ENCODE results near the gene GPR135.

Gene GPR135

GRCh38 chr14:59465316-59466135 is at the start of gene GPR135:
Gene GPR135, minus strand, starts transcription at chr14:59465380. Its CDS starts 154 bp downstream, at chr14:59465226.
- DNase-seq (ENCODE audit: low read depth, low spot score), result no peak

GRCh38 chr14:59511916-59512575 is 46.9 kb upstream of the GPR135 start:
- no peak for DNase-seq (ENCODE audit: low read depth, low spot score)

GRCh38 chr14:59510966-59511365 is 45.8 kb upstream of the GPR135 start:
- no peak for DNase-seq (ENCODE audit: low read depth, low spot score)

- DNase-seq (ENCODE audit: low read depth, low spot score), result no peak
Measured at GRCh38 chr14:59510001-59510400, 44.8 kb upstream of the GPR135 start.

GRCh38 chr14:59509101-59509500 is 43.9 kb upstream of the GPR135 start:
- no peak for DNase-seq (ENCODE audit: low read depth, low spot score)

- no peak for DNase-seq (ENCODE audit: low read depth, low spot score)
Measured at GRCh38 chr14:59507752-59508103, 42.5 kb upstream of the GPR135 start.

- DNase-seq (ENCODE audit: low read depth, low spot score), result no peak
Measured at GRCh38 chr14:59507063-59507751, 42.0 kb upstream of the GPR135 start.

- no peak for DNase-seq (ENCODE audit: low read depth, low spot score)
Measured at GRCh38 chr14:59503256-59503655, 38.1 kb upstream of the GPR135 start.

GRCh38 chr14:59500732-59501131 is 35.6 kb upstream of the GPR135 start:
- DNase-seq (ENCODE audit: low read depth, low spot score), result no peak

GRCh38 chr14:59492384-59492783 is 27.2 kb upstream of the GPR135 start:
- DNase-seq (ENCODE audit: low read depth, low spot score), result no peak

- no peak for DNase-seq (ENCODE audit: low read depth, low spot score)
Measured at GRCh38 chr14:59490756-59491155, 25.6 kb upstream of the GPR135 start.

GRCh38 chr14:59484639-59485175 is 19.5 kb upstream of the GPR135 start:
- DNase-seq (ENCODE audit: low read depth, low spot score), result no peak

GRCh38 chr14:59483819-59484638 is 18.8 kb upstream of the GPR135 start, which contains the start of the genes JKAMP and L3HYPDH:
Gene JKAMP, plus strand, starts transcription at chr14:59484517. Its CDS starts 73 bp downstream, at chr14:59484590.
Gene L3HYPDH, minus strand, starts transcription at chr14:59484408. Its CDS starts 92 bp downstream, at chr14:59484316.
- DNase-seq (ENCODE audit: low read depth, low spot score), result peak; percentile 98

GRCh38 chr14:59483363-59483762 is 18.2 kb upstream of the GPR135 start:
- no peak for DNase-seq (ENCODE audit: low read depth, low spot score)

- no peak for DNase-seq (ENCODE audit: low read depth, low spot score)
Measured at GRCh38 chr14:59482541-59483331, 17.6 kb upstream of the GPR135 start.

- DNase-seq (ENCODE audit: low read depth, low spot score), result no peak
Measured at GRCh38 chr14:59481871-59482540, 16.8 kb upstream of the GPR135 start.

GRCh38 chr14:59481407-59481806 is 16.2 kb upstream of the GPR135 start:
- no peak for DNase-seq (ENCODE audit: low read depth, low spot score)

GRCh38 chr14:59480166-59480565 is 15.0 kb upstream of the GPR135 start:
- no peak for DNase-seq (ENCODE audit: low read depth, low spot score)

GRCh38 chr14:59478540-59478939 is 13.4 kb upstream of the GPR135 start:
- DNase-seq (ENCODE audit: low read depth, low spot score), result no peak

- DNase-seq (ENCODE audit: low read depth, low spot score), result no peak
Measured at GRCh38 chr14:59475709-59476108, 10.5 kb upstream of the GPR135 start.

Data from activated naive CD8-positive, alpha-beta T cell treated with anti-CD3 and anti-CD28 coated beads, Interleukin-2, amount 50 U/mL, for 16 hours (primary cell).